ENCODE measurements around the gene PRKAG2. TPM values are rescaled to one million over a fixed set of nuclear protein-coding genes. Genes with fewer than 3 reads are reported as not detected.

The PRKAG2 gene
- total and polyA plus RNA-seq, 8 donors = 12.9 to 34.6 (median 18.0) TPM

DNA sequence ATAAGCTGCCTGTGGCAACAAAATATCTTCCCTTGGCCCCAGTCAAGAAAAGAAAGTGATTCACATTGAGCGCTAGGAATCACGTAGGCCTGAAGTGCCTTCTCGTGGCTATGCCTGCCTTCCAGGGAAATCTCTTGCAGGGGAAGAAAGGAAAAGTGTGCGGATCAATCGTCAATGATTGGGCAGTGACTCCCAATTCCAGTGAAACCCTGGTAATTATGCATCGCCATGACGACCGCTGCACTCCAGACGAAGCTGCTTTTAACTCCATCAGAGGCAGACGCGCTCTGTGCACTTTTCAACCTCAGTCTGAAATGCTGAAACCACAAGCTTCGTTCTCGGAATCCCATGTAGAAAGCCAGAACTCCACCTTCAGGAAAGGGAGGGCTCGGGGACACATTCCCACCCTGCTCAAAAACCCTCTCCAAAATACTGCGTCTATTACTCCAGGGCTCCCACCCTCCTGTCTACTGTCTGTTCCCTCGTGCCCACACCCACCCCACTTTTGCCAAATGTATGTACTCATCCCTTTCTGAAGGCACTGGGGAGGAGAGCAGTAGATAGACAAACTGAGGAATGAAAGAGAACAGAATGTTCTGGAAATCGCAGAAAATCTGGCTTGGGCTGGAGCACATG, 24.2 kb upstream of the PRKAG2 start:
- TF ChIP-seq, protein P1, sequence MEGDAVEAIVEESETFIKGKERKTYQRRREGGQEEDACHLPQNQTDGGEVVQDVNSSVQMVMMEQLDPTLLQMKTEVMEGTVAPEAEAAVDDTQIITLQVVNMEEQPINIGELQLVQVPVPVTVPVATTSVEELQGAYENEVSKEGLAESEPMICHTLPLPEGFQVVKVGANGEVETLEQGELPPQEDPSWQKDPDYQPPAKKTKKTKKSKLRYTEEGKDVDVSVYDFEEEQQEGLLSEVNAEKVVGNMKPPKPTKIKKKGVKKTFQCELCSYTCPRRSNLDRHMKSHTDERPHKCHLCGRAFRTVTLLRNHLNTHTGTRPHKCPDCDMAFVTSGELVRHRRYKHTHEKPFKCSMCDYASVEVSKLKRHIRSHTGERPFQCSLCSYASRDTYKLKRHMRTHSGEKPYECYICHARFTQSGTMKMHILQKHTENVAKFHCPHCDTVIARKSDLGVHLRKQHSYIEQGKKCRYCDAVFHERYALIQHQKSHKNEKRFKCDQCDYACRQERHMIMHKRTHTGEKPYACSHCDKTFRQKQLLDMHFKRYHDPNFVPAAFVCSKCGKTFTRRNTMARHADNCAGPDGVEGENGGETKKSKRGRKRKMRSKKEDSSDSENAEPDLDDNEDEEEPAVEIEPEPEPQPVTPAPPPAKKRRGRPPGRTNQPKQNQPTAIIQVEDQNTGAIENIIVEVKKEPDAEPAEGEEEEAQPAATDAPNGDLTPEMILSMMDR (IDR thresholded peaks at IDR 0.05) = no peak
- peaks cover 0 to 35% of the 10 kb centered on the region in 2 donors for H3K27me3 ChIP-seq
- no peaks in the 10 kb centered on the region for H3K9me3 ChIP-seq
- no peak overlapping the region for H3K27ac ChIP-seq
- intact Hi-C loops (cut with DNase I) = no loop called here
- DNase-seq (no peak), ATAC-seq (peak; percentile 51)
- no peak overlapping the region for H3K4me3 ChIP-seq
- H3K4me1 ChIP-seq = no peaks in the 10 kb centered on the region
- H3K36me3 ChIP-seq = no peaks in the 10 kb centered on the region

DNA sequence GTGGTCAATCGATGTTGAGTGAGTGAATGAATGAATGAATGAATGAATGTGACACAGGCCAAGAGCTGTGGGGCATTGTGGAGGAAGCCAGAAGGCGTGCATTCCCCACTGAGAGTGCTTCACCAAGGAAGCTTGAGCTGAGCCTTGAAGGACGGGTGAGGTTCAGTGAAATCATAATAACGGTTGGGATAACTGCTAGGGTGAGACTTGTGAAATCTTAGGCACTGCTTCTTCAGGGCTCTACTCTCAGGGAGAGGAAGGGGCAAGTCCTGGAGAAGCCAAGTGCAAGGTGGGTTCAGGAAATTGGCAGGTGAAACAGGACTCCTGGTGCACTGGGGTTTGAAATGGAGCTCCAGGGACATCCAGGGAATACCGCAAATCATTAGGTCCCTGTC, 23.7 kb upstream of the PRKAG2 start:
- ATAC-seq (no peak), DNase-seq (no peak)
- intact Hi-C loops (cut with DNase I) = no loop called here

DNA sequence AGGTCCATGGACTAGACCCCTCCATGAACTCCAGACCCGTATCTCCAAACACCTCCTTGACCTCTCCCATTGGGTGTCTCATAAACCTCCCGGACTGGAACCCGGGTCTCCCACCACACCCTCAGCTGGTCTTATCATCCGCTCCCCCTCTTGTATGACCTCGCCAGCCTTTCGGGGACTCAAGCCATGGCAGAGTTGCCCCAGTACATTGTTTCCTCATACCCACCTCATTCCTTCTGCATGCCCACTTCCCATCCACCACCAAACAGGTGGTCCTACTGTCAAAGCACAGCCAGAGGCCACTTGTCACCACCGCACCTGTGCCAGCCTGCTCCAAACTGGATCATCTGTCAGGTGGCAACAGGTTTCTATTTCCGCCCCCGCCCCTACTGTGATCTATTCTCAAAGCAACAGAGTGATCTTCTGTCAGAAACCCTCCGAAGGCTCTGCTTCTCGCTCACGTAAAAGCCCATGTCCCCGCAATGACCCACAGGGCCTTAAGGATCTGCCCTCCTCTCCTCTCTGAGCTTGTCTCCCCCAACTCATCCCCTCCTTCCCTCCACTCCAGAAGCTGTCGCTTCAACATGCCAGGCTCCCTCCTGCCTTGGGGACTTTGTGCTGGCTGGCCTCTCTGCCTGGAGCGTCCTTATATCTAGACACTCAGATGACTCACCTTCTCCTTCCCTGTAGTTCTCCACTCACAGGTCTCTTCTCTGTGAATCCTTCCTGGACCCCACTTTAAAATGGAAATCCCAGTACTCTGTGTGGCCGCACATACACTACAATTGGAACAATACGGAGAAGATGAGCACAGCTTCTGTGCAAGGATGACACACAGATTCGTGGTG, 22.8 kb upstream of the PRKAG2 start:
- ATAC-seq = no peak
- intact Hi-C loops (cut with DNase I) = no loop called here
- TF ChIP-seq, protein P1 (IDR thresholded peaks at IDR 0.05) = no peak

More for the DNA sequence above, 23.7 kb upstream of the PRKAG2 start:
- no peaks in the 10 kb centered on the region for H3K36me3 ChIP-seq
- H3K27me3 ChIP-seq = peaks cover 0 to 34% of the 10 kb centered on the region in 2 donors
- no peaks in the 10 kb centered on the region for H3K4me1 ChIP-seq
- H3K9me3 ChIP-seq = no peaks in the 10 kb centered on the region
- H3K4me3 ChIP-seq = no peak overlapping the region
- TF ChIP-seq, protein P1 (IDR thresholded peaks at IDR 0.05) = no peak
- H3K27ac ChIP-seq = no peak overlapping the region

DNA sequence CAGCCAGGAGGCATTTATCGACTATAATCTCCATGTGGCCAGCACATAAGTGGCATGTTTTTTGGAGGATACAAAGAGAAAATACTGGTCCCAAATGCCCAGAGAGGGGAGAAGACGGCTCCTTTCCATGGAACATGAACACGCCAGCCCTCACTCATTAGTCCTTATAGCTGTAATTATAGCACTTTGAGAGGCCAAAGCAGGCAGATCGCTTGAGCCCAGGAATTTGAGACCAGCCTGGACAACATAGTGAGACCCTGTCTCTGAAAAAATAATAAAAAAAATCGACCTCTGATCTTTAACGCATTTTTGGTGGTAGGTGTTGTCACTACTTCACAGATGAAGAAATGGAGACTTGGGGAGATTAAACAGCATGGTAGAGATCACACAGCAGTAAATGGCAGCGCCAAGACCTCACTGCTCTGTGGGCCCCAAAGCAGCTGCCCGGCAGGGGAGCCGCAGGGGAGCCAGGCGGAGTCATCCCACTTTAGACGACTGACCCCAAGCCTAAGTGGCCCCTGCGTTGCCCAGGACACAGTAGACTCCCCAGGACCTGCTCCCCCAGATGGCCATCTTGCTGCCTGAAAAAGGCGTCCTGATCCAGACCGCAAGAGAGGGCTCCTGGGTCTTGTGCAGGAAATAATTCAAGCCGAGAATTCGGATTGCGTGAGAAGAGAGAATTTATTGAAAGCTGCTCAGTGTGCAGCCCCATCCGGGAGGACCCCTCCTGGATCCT, 21.2 kb upstream of the PRKAG2 start:
- no peak overlapping the region for H3K27ac ChIP-seq
- DNase-seq (no peak), ATAC-seq (no peak)
- H3K27me3 ChIP-seq = peaks cover 0 to 21% of the 10 kb centered on the region in 2 donors
- intact Hi-C loops (cut with DNase I) = no loop called here
- H3K9me3 ChIP-seq = no peaks in the 10 kb centered on the region
- H3K36me3 ChIP-seq = no peaks in the 10 kb centered on the region
- H3K4me3 ChIP-seq = no peak overlapping the region
- TF ChIP-seq, protein P1 (IDR thresholded peaks at IDR 0.05) = no peak
- no peaks in the 10 kb centered on the region for H3K4me1 ChIP-seq

More for the DNA sequence above, 22.8 kb upstream of the PRKAG2 start:
- Histone ChIP-seq H3K4me1 (no peaks in the 10 kb centered on the region), H3K27me3 (peaks cover 0 to 26% of the 10 kb centered on the region in 2 donors), H3K27ac (no peak overlapping the region), H3K4me3 (no peak overlapping the region), H3K9me3 (no peaks in the 10 kb centered on the region), H3K36me3 (no peaks in the 10 kb centered on the region)
- no peak for DNase-seq

All from left lung (tissue), 10 donors.